Measurements from ENCODE around the gene KRT83. TPM values are rescaled to one million over a fixed set of nuclear protein-coding genes. Genes with fewer than 3 reads are reported as not detected.
"Not testable (repeated sequence)": the region's sequence is repeated elsewhere in the genome, so short reads cannot be mapped to it uniquely, and the experiment has no call there.

The KRT83 gene
- total RNA-seq, 4 donors from 2014 or later: 10.3 to 97.1 (median 33.9) TPM; not detected in 1

DNA sequence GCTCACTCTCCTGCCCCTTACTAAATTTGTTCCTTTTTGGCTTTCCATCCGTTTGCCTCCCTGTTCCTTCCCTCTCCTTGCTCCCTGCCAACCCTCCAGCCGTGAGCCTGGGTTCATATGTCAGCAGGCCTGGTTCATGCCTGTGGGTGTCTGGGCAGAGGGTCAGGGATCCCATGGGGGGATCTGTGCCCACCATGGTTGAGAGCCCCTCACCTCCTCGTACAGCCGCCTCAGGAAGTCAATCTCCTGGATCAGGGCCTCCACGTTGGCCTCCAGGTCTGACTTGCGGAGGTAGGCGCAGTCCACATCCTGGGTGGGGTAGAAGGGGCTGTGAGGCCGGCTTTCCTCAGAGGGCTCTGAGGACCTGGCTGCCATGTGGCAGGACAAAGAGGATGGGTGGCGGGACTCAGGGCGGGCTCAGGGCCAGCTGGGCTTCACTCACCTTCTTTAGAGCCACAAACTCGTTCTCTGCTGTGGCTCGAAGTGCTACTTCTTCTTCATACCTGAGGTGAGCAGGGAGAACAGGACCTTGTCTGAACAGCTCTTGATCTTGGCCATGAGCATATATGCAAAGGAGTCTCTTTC, 3.6 kb downstream of the KRT83 start:
- Histone ChIP-seq H3K4me3 (no peak overlapping the region), H3K27ac (no peak overlapping the region), H3K4me1 (peaks cover 5% of the 10 kb centered on the region), H3K27me3 (peaks cover 46% of the 10 kb centered on the region), H3K36me3 (no peaks in the 10 kb centered on the region), H3K9me3 (no peaks in the 10 kb centered on the region)
- no peak for TF ChIP-seq POLR2A (IDR thresholded peaks at IDR 0.05)
- TF ChIP-seq POLR2AphosphoS5 (IDR thresholded peaks at IDR 0.05): no peak
- TF ChIP-seq, protein P1, sequence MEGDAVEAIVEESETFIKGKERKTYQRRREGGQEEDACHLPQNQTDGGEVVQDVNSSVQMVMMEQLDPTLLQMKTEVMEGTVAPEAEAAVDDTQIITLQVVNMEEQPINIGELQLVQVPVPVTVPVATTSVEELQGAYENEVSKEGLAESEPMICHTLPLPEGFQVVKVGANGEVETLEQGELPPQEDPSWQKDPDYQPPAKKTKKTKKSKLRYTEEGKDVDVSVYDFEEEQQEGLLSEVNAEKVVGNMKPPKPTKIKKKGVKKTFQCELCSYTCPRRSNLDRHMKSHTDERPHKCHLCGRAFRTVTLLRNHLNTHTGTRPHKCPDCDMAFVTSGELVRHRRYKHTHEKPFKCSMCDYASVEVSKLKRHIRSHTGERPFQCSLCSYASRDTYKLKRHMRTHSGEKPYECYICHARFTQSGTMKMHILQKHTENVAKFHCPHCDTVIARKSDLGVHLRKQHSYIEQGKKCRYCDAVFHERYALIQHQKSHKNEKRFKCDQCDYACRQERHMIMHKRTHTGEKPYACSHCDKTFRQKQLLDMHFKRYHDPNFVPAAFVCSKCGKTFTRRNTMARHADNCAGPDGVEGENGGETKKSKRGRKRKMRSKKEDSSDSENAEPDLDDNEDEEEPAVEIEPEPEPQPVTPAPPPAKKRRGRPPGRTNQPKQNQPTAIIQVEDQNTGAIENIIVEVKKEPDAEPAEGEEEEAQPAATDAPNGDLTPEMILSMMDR (IDR thresholded peaks at IDR 0.05): no peak
- TF ChIP-seq EP300 (IDR thresholded peaks at IDR 0.05): no peak
- 91% methylated on average over 7 of the region's 12 CpGs for WGBS
- DNase-seq (ENCODE audit: low spot score in 2 of 2): peak; percentile 27 to 54

DNA sequence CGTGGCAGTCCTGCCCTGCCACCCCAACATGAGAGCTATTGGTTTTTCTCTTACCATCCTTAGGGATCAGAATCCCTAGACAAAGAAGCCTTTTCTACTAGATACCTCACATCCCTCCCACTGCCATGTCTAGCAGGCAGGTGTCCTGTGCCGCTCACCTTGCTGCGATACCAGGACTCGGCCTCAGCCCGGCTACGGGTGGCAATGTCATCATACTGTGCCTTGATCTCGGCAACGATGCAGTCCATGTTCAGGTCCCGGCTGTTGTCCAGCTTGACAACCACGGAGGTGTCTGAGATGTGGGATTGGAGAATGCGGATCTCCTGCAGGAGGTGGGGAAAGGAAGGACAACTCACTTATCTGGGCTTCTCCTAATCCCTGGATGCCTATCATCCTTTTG, 4.5 kb downstream of the KRT83 start:
- peak; percentile 26 to 74 for DNase-seq (ENCODE audit: low spot score in 2 of 2)
- H3K4me3 ChIP-seq: no peak overlapping the region
- WGBS: 87% methylated on average over 11 of the region's 11 CpGs
- no peaks in the 10 kb centered on the region for H3K9me3 ChIP-seq
- H3K4me1 ChIP-seq: peaks cover 5% of the 10 kb centered on the region
- H3K27ac ChIP-seq: no peak overlapping the region
- no peaks in the 10 kb centered on the region for H3K36me3 ChIP-seq
- H3K27me3 ChIP-seq: peaks cover 48% of the 10 kb centered on the region
- TF ChIP-seq POLR2A (IDR thresholded peaks at IDR 0.05): no peak
- no peak for TF ChIP-seq POLR2AphosphoS5 (IDR thresholded peaks at IDR 0.05)
- no peak for TF ChIP-seq EP300 (IDR thresholded peaks at IDR 0.05)

DNA sequence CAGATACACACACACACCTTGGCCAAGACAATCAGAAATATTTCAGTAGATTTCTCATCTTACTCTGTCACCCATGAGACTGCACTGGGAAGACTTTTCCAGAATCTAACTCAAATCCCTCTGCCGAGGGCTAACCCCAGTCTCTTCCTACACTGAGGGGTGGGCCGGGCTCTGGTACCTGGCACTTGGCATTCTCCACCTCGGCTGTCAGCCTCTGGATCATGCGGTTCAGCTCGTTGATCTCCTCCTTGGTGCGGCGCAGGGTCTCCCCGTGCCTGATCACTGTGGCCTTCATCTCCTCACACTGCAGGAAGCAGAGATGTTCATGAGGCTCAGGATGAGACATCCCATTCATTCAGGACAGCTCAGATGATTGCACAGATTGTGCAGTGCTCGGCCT, 4.9 kb downstream of the KRT83 start:
- Histone ChIP-seq H3K27ac (no peak overlapping the region), H3K9me3 (no peaks in the 10 kb centered on the region), H3K27me3 (peaks cover 48% of the 10 kb centered on the region), H3K4me3 (no peak overlapping the region), H3K4me1 (peaks cover 3% of the 10 kb centered on the region), H3K36me3 (no peaks in the 10 kb centered on the region)
- 93% methylated on average over 9 of the region's 9 CpGs for WGBS
- DNase-seq (ENCODE audit: low spot score in 2 of 2): peak; percentile 18 to 71
- TF ChIP-seq POLR2AphosphoS5 (IDR thresholded peaks at IDR 0.05) (no peak), POLR2A (IDR thresholded peaks at IDR 0.05) (no peak), EP300 (IDR thresholded peaks at IDR 0.05) (no peak)
- TF ChIP-seq, protein P1 (IDR thresholded peaks at IDR 0.05): no peak

DNA sequence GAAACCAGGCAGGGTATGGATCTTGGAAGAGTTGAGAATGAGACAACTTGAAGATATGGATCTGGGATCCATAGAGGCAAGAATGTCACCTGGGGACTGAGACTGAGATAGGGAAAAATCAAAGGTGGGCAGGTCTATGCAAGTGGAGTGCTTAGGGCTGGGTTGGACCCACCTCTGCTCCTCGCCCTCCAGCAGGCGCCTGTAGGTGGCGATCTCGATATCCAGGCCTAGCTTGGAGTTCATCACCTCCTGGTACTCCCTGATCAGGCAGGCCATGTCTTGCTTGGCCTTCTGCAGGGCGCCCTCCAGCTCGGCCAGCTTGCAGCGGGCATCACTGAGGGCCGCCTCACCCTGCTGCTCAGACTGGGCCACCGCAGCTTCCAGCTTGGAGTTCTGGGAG, 5.5 kb downstream of the KRT83 start:
- H3K4me3 ChIP-seq, H3K9me3 ChIP-seq, H3K4me1 ChIP-seq, H3K27ac ChIP-seq, H3K36me3 ChIP-seq: not testable (repeated sequence)
- 73% methylated on average over 9 of the region's 9 CpGs for WGBS
- DNase-seq (ENCODE audit: low spot score in 2 of 2): peak; percentile 32 to 59
- peaks cover 42% of the 10 kb centered on the region for H3K27me3 ChIP-seq

DNA sequence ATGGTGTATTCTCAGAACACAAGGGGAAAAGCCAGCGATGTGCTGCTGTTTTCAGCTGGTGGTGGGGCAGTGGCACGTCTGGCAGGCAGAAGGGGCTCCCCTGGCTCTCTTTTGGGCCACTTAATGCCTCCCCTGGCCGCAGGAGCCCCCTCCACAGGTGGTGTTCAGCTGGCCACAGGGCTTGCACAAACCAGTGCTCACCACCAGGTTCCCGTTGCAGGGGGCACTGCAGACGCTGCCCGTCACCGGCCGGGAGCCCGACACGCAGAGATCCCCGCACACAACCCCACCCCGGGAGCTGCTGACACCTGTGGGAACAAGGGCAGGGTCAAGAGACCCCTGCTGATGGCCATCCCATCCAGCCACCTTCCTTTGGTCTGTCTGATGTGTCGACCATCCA, 6.7 kb downstream of the KRT83 start:
- WGBS: 91% methylated on average over 13 of the region's 13 CpGs
- no peak for TF ChIP-seq EP300 (IDR thresholded peaks at IDR 0.05)
- TF ChIP-seq, protein P1 (IDR thresholded peaks at IDR 0.05): no peak
- no peak for TF ChIP-seq POLR2AphosphoS5 (IDR thresholded peaks at IDR 0.05)
- no peak for TF ChIP-seq POLR2A (IDR thresholded peaks at IDR 0.05)
- DNase-seq (ENCODE audit: low spot score in 2 of 2): peak in 1 of 2 donors; percentile 64
- Histone ChIP-seq H3K27me3 (peaks cover 41% of the 10 kb centered on the region), H3K27ac (no peak overlapping the region), H3K4me1 (no peaks in the 10 kb centered on the region), H3K9me3 (no peaks in the 10 kb centered on the region), H3K36me3 (no peaks in the 10 kb centered on the region), H3K4me3 (no peak overlapping the region)

DNA sequence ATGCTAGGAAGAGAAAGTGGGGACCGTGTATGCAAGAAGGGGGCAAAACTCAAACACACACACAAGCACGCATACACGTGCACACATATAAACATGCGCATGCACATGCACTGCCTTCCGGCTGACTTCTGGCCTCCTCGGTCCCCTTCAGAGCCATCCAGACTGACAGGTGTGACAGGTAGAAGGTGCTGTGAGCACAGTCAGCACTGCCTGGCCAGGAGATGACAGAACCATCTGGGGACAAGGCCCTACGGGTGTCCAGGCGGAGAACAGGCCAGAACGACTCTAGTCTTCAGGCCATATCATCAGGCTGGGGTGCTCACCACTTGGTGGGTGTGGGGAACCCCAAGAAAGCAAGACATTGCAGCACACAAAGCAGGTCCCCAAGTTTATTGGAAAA, 7.3 kb downstream of the KRT83 start:
- Histone ChIP-seq H3K4me1 (peaks cover 1% of the 10 kb centered on the region), H3K27me3 (peaks cover 43% of the 10 kb centered on the region), H3K4me3 (no peak overlapping the region), H3K36me3 (no peaks in the 10 kb centered on the region), H3K9me3 (no peaks in the 10 kb centered on the region), H3K27ac (no peak overlapping the region)
- no peak for TF ChIP-seq POLR2A (IDR thresholded peaks at IDR 0.05)
- WGBS: 88% methylated on average over 7 of the region's 9 CpGs
- peak; percentile 36 to 58 for DNase-seq (ENCODE audit: low spot score in 2 of 2)

DNA sequence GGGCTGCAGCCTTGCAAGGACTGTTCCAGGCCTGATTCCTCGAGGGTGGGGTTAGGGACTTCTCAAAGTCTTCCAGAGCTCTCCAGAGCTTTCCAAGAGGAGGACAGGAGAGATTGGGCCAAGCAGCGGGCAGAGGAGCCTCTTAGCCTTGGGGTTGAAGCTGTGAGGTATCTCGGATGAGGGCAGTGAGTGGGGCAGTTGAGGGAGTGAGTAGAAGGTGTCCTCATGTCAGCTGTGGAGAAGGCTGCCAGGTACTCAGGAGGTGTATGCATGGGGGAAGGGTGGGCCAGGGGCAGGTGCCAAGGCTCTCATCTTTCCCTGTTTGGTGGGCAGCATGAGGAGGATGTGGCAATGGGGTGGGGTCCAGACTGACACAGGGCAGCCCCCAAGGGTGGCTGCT, 7.7 kb downstream of the KRT83 start:
- H3K9me3 ChIP-seq: no peaks in the 10 kb centered on the region
- peaks cover 6% of the 10 kb centered on the region for H3K4me1 ChIP-seq
- WGBS: 81% methylated on average over 3 of the region's 3 CpGs
- TF ChIP-seq, protein P1 (IDR thresholded peaks at IDR 0.05): no peak
- TF ChIP-seq POLR2A (IDR thresholded peaks at IDR 0.05) (no peak), EP300 (IDR thresholded peaks at IDR 0.05) (no peak), POLR2AphosphoS5 (IDR thresholded peaks at IDR 0.05) (no peak)
- H3K27me3 ChIP-seq: peaks cover 40% of the 10 kb centered on the region
- no peak overlapping the region for H3K27ac ChIP-seq
- H3K36me3 ChIP-seq: no peaks in the 10 kb centered on the region
- DNase-seq (ENCODE audit: low spot score in 2 of 2): peak in 1 of 2 donors; percentile 70
- H3K4me3 ChIP-seq: no peak overlapping the region

Measured in suprapubic skin (tissue), 4 donors.